HEK293 (cell line): Measurements from ENCODE around the gene GSG1L.

Source experiments
- CTCF ChIA-PET: fragments of 350-600 bp; formaldehyde crosslinking; extraction: SDS; loops from one replicate; lab custom pipeline; 2021; ENCODE audit warnings: antibody characterized with exemption; lab: Yijun Ruan, JAX
- POLR2A ChIA-PET: fragments of 300-600 bp; formaldehyde crosslinking; extraction: SDS; loops from one replicate; lab custom pipeline; 2020; ENCODE audit warnings: antibody characterized with exemption, inconsistent platforms; lab: Yijun Ruan, JAX
- H3K27ac ChIP-seq: fragments of 200-500 bp; sonication (Bioruptor generic); 2 replicates; pipeline ENCODE4 v1.5.1; 2014; ENCODE audit warnings: low read depth, low read length, control low read depth, inconsistent platforms; ENCODE audit errors: extremely low read depth
- H3K36me3 ChIP-seq, 2 experiments: fragments of 200-500 bp in 1 of 2; sonication (Bioruptor generic) in 1 of 2; 1 replicate in 1 of 2; 2 replicates in 1 of 2; pipeline ENCODE4 v1.5.1; 2014 to 2017; ENCODE audit warnings: inconsistent platforms in 2 of 2, low read length in 2 of 2; ENCODE audit not compliant: control insufficient read depth in 2 of 2, insufficient read depth in 1 of 2
- H3K4me1 ChIP-seq: fragments of 200-500 bp; sonication (Bioruptor generic); 2 replicates; pipeline ENCODE4 v1.5.1; 2014; ENCODE audit warnings: mild to moderate bottlenecking, low read length, inconsistent platforms; ENCODE audit not compliant: control insufficient read depth, insufficient read depth
- H3K4me3 ChIP-seq: 2 replicates; pipeline ENCODE4 v1.5.1; 2011; ENCODE audit warnings: low read depth, mild to moderate bottlenecking, control low read depth, low read length, moderate library complexity
- H3K9me3 ChIP-seq: fragments of 200-500 bp; sonication (Bioruptor generic); 2 replicates; pipeline ENCODE4 v1.5.1; 2014; ENCODE audit warnings: low read depth, low read length, inconsistent platforms; ENCODE audit not compliant: control insufficient read depth, insufficient read depth
- HOXA7 ChIP-seq: sonication (generic); formaldehyde crosslinking; IDR thresholded peaks from 2 replicates; pipeline ENCODE4 v1.8.1; 2022; ENCODE audit warnings: missing genetic modification reagents, borderline replicate concordance
- KLF1 ChIP-seq: fragments of 450-650 bp; formaldehyde crosslinking; IDR thresholded peaks from 2 replicates; pipeline ENCODE4 v1.5.1; 2016; ENCODE audit warnings: missing biosample characterization, missing genetic modification characterization
- REPIN1 ChIP-seq: fragments of 450-650 bp; formaldehyde crosslinking; IDR thresholded peaks from 2 replicates; pipeline ENCODE4 v1.5.1; 2017; ENCODE audit warnings: missing biosample characterization, missing genetic modification characterization, low read depth
- WT1 ChIP-seq: fragments of 450-650 bp; formaldehyde crosslinking; IDR thresholded peaks from 2 replicates; pipeline ENCODE4 v1.5.1; 2016; ENCODE audit warnings: missing biosample characterization, missing genetic modification characterization
- ZBTB21 ChIP-seq: fragments of 450-650 bp; formaldehyde crosslinking; IDR thresholded peaks from 2 replicates; pipeline ENCODE4 v1.5.1; 2017; ENCODE audit warnings: missing biosample characterization, missing genetic modification characterization
- ZBTB8A ChIP-seq: fragments of 450-650 bp; formaldehyde crosslinking; IDR thresholded peaks from 2 replicates; pipeline ENCODE4 v1.5.1; 2016; ENCODE audit warnings: missing biosample characterization, missing genetic modification characterization
- ZFP37 ChIP-seq: fragments of 450-650 bp; formaldehyde crosslinking; IDR thresholded peaks from 2 replicates; pipeline ENCODE4 v1.5.1; 2016; ENCODE audit warnings: missing biosample characterization, missing genetic modification characterization
- ZNF280C ChIP-seq: fragments of 450-650 bp; formaldehyde crosslinking; IDR thresholded peaks from 2 replicates; pipeline ENCODE4 v1.5.1; 2016; ENCODE audit warnings: missing biosample characterization, missing genetic modification characterization
- ZNF404 ChIP-seq: fragments of 450-650 bp; formaldehyde crosslinking; IDR thresholded peaks from 2 replicates; pipeline ENCODE4 v1.5.1; 2017; ENCODE audit warnings: missing biosample characterization, missing genetic modification characterization
- ZNF423 ChIP-seq: fragments of 450-650 bp; formaldehyde crosslinking; IDR thresholded peaks from 2 replicates; pipeline ENCODE4 v1.5.1; 2016; ENCODE audit warnings: missing biosample characterization, missing genetic modification characterization
- ZNF473 ChIP-seq: fragments of 450-650 bp; formaldehyde crosslinking; IDR thresholded peaks from 2 replicates; pipeline ENCODE4 v1.5.1; 2017; ENCODE audit warnings: missing biosample characterization, missing genetic modification characterization
- ZNF544 ChIP-seq: fragments of 450-650 bp; formaldehyde crosslinking; IDR thresholded peaks from 2 replicates; pipeline ENCODE4 v1.5.0; 2017; ENCODE audit warnings: missing biosample characterization, missing genetic modification characterization
- ZNF548 ChIP-seq: fragments of 450-650 bp; formaldehyde crosslinking; IDR thresholded peaks from 2 replicates; pipeline ENCODE4 v1.5.1; 2016; ENCODE audit warnings: missing biosample characterization, missing genetic modification characterization
- ZNF571 ChIP-seq: fragments of 450-650 bp; formaldehyde crosslinking; IDR thresholded peaks from 2 replicates; pipeline ENCODE4 v1.5.0; 2017; ENCODE audit warnings: missing biosample characterization, missing genetic modification characterization
- ZNF626 ChIP-seq: fragments of 450-650 bp; sonication (Bioruptor Pico); formaldehyde crosslinking; IDR thresholded peaks from 2 replicates; pipeline ENCODE4 v1.5.1; 2018; ENCODE audit warnings: missing biosample characterization, missing genetic modification characterization, inconsistent platforms
- ZNF792 ChIP-seq: fragments of 450-650 bp; formaldehyde crosslinking; IDR thresholded peaks from 2 replicates; pipeline ENCODE4 v1.5.1; 2016; ENCODE audit warnings: missing biosample characterization, missing genetic modification characterization
- TF ChIP-seq, protein P1 (sequence below): fragments of 450-650 bp; formaldehyde crosslinking; conservative IDR thresholded peaks from 2 replicates; pipeline ENCODE4 v1.5.1; 2016; ENCODE audit warnings: low read depth, missing biosample characterization, missing genetic modification characterization
- TF ChIP-seq, protein P2 (sequence below): fragments of 450-650 bp; formaldehyde crosslinking; IDR thresholded peaks from 2 replicates; pipeline ENCODE4 v1.5.1; 2016; ENCODE audit warnings: missing biosample characterization, missing genetic modification characterization, borderline replicate concordance

The GSG1L gene

DNA sequence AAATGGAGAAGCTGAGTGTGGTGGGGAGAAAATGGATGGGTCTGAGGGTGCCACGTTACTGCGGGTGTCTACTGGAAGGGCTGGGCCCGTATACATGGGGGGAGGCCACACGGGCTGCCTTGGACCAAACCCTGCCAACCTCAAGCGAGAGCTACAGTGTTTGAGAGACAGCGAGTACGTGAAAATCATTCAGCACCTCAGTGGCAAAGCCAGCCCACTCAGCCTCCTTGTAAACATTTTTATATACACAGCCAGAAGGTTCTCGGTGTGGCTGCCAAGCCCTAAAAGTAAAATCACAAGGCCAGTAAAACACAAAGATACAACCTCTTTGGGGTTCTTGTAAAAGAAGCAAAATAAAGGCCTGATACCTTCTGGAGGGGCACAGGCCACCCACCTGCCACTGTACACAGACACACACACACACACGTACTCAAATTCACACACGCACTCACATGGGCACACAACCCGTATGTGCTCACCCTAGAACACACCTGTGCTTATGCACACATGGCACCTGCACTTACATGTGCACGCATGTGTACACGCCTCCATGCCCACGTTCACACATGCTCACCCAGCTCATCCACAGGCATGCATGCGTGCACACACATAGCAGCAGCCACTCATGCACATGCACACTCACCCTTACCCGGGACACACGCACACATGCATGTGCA, 102.8 kb downstream of the GSG1L start (continued):
- TF ChIP-seq ZNF280C: no peak
- no peak for TF ChIP-seq ZNF571 (tag by site-specific recombination)

- Histone ChIP-seq H3K4me3 (no peak overlapping the region), H3K27ac (no peak overlapping the region), H3K9me3 (no peaks in the 10 kb centered on the region), H3K36me3 (no peaks in the 10 kb centered on the region), H3K4me1 (no peaks in the 10 kb centered on the region)
- TF ChIP-seq ZNF404 (tag by site-specific recombination): no peak
- POLR2A ChIA-PET: no interaction called here
- CTCF ChIA-PET: no interaction called here
Measured at GRCh38 chr16:27959914-27960313, 103.6 kb downstream of the GSG1L start.

- TF ChIP-seq HOXA7 (CRISPR knock-in tag) (no peak), ZFP37 (tag by site-specific recombination) (no peak), KLF1 (no peak), ZBTB8A (tag by site-specific recombination) (no peak), ZNF548 (no peak), ZNF792 (no peak), ZNF423 (tag by site-specific recombination) (no peak), ZNF544 (tag by site-specific recombination) (no peak), WT1 (tag by site-specific recombination) (no peak), ZNF626 (tag by site-specific recombination) (no peak), REPIN1 (tag by site-specific recombination) (no peak), ZBTB21 (no peak), ZNF473 (no peak)
- TF ChIP-seq, protein P1, sequence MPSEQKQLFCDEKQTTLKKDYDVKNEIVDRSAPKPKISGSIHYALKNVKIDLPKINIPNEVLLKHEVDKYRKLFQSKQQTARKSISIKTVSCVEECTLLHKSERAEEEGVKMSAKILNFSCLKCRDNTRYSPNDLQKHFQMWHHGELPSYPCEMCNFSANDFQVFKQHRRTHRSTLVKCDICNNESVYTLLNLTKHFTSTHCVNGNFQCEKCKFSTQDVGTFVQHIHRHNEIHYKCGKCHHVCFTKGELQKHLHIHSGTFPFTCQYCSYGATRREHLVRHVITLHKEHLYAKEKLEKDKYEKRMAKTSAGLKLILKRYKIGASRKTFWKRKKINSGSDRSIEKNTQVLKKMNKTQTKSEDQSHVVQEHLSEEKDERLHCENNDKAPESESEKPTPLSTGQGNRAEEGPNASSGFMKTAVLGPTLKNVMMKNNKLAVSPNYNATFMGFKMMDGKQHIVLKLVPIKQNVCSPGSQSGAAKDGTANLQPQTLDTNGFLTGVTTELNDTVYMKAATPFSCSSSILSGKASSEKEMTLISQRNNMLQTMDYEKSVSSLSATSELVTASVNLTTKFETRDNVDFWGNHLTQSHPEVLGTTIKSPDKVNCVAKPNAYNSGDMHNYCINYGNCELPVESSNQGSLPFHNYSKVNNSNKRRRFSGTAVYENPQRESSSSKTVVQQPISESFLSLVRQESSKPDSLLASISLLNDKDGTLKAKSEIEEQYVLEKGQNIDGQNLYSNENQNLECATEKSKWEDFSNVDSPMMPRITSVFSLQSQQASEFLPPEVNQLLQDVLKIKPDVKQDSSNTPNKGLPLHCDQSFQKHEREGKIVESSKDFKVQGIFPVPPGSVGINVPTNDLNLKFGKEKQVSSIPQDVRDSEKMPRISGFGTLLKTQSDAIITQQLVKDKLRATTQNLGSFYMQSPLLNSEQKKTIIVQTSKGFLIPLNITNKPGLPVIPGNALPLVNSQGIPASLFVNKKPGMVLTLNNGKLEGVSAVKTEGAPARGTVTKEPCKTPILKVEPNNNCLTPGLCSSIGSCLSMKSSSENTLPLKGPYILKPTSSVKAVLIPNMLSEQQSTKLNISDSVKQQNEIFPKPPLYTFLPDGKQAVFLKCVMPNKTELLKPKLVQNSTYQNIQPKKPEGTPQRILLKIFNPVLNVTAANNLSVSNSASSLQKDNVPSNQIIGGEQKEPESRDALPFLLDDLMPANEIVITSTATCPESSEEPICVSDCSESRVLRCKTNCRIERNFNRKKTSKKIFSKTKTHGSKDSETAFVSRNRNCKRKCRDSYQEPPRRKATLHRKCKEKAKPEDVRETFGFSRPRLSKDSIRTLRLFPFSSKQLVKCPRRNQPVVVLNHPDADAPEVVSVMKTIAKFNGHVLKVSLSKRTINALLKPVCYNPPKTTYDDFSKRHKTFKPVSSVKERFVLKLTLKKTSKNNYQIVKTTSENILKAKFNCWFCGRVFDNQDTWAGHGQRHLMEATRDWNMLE (tag by site-specific recombination): no peak
- TF ChIP-seq, protein P2, sequence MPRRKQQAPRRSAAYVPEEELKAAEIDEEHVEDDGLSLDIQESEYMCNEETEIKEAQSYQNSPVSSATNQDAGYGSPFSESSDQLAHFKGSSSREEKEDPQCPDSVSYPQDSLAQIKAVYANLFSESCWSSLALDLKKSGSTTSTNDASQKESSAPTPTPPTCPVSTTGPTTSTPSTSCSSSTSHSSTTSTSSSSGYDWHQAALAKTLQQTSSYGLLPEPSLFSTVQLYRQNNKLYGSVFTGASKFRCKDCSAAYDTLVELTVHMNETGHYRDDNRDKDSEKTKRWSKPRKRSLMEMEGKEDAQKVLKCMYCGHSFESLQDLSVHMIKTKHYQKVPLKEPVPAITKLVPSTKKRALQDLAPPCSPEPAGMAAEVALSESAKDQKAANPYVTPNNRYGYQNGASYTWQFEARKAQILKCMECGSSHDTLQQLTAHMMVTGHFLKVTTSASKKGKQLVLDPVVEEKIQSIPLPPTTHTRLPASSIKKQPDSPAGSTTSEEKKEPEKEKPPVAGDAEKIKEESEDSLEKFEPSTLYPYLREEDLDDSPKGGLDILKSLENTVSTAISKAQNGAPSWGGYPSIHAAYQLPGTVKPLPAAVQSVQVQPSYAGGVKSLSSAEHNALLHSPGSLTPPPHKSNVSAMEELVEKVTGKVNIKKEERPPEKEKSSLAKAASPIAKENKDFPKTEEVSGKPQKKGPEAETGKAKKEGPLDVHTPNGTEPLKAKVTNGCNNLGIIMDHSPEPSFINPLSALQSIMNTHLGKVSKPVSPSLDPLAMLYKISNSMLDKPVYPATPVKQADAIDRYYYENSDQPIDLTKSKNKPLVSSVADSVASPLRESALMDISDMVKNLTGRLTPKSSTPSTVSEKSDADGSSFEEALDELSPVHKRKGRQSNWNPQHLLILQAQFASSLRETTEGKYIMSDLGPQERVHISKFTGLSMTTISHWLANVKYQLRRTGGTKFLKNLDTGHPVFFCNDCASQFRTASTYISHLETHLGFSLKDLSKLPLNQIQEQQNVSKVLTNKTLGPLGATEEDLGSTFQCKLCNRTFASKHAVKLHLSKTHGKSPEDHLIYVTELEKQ (tag by site-specific recombination): no peak
- H3K4me3 ChIP-seq: no peak overlapping the region
- H3K36me3 ChIP-seq: no peaks in the 10 kb centered on the region
- H3K27ac ChIP-seq: no peak overlapping the region
- no peaks in the 10 kb centered on the region for H3K9me3 ChIP-seq
- ChIA-PET POLR2A (no interaction called here), CTCF (interaction anchor here (0.6 to 1.7 kb wide), 2 partner anchors 18 to 116 kb away, joined by 3 to 4 read pairs; no protein-coding TSS in a partner anchor)
- H3K4me1 ChIP-seq: no peaks in the 10 kb centered on the region
Measured at GRCh38 chr16:27954191-27954590, 109.3 kb downstream of the GSG1L start.
